ENCODE data around the gene TMPRSS7. TPM values are rescaled to one million over a fixed set of nuclear protein-coding genes. Genes with fewer than 3 reads are reported as not detected.
"Not testable (repeated sequence)": the region's sequence is repeated elsewhere in the genome, so short reads cannot be mapped to it uniquely, and the experiment has no call there.

TMPRSS7 gene
- total RNA-seq, 1 experiment from 2014 or later: not detected

DNA sequence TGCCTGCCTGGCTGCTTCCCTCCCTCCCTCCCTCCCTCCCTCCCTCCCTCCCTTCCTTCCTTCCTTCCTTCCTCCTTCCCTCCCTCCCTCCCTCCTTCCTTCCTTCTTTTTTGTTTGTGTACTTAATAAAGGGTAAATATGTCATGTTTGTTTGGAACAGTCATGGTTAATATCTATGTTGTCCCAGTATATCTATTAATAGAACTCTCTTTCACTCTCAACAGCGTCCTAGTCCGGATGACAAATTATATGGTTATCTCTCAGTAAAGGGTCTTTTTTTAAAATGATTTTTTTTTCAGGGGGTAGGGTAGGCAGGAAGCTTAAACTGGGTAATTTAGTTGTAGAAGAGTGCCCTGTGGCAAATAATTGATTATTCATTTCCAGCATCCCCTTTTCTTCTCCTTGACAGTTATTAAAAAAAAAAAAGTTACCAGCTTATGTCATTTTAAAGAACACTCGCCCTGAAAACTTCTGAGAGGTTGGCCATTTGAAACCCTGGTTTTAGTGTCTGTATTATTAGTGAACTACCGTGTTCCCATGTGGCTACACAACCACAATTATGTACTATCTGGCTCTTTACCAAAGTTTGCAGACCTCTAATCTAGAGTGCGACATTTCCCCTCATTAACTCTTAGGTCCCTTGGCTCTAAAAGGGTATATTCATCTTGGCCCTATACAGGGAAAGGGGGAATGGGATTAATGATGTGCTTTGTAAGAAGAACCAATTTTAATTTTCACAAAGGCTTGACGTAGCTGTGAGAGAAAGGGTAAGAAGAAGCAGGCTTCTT is 22.1 kb upstream of the TMPRSS7 start:
- DNase-seq (ENCODE audit: low read depth): no peak

DNA sequence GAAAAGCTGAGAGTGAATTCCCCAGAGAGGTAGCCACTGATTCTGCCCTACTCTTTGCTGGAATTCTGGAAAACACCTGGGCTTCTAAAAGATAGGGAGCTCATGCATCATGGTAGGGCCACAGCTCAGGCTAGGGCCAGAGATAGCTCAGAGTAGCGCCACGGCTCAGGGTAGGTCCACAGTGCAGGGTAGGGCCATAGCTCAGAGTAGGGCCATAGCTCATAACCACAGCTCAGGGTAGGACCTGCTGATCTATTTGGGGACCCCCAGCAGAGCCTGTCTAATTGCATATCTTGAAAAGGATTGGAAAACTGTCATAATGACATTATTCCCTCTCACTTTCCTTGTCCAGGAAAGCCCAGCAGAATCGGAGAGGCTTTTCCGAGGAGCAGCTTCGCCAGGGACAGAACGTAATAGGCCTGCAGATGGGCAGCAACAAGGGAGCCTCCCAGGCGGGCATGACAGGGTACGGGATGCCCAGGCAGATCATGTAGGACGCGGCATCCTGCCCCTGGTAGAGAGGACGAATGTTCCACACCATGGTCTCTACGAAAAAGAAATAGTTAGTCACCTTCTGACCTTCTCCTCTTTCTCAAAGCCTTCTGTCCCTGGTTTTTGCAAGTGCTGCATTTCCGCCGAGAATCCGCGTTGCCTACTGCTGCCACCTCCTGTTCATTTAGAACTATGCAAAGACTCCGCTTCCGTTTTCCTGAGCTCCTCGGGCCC is 21.3 kb upstream of the TMPRSS7 start:
- DNase-seq (ENCODE audit: low read depth): peak; percentile 74

DNA sequence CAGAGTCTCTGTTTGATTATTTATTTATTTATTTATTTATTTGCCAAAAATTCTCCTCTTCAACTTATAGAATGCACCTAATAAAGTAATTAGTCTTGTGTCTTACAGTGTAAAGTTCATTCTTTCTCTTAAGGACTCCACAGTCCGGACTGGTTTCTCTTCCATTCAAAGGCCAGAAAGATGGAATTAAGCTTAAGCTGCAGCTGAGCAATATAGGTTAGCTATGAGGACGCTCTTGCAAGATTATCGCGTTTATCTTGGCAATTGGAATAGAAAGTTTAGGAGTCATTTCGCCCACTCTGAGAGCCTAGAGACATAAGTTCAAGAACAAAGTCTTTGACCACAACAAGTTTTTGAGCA is 20.8 kb upstream of the TMPRSS7 start:
- no peak for DNase-seq (ENCODE audit: low read depth)

DNA sequence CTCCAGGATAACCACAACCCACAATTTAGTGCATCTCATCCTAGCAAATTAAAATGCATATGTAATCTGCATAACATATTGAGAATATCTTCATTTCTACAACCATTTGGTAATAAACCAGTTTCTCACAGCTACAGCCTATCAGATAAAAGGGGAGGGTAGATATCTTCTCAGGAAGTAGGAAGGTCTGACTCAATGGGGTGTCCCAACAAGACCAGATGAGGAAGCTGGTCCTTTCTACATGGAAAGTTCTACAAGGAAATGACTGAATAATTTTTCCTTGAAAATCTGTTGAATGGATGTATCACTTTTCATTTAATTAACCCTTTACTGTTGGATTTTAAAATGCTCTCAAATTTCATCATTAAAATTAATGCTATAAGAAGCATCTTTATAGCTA is 17.4 kb upstream of the TMPRSS7 start:
- DNase-seq (ENCODE audit: low read depth): no peak

DNA sequence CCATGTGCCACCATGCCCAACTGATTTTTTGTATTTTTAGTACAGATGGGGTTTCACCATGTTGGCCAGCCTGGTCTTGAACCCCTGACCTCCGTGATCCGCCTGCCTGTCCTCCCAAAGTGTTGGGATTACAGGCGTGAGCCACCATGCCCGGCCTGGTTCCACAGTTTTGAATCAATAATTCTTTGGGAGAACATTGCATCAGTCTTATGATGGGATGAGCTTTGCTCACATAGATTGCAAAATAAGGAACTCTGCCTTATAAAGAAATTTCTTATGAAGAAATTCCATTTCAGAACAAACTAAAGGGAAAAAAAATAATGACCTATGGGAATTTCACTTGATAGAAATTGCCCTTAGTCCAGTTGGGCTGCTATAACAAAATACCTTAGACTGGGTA is 15.8 kb upstream of the TMPRSS7 start:
- no peak for DNase-seq (ENCODE audit: low read depth)

DNA sequence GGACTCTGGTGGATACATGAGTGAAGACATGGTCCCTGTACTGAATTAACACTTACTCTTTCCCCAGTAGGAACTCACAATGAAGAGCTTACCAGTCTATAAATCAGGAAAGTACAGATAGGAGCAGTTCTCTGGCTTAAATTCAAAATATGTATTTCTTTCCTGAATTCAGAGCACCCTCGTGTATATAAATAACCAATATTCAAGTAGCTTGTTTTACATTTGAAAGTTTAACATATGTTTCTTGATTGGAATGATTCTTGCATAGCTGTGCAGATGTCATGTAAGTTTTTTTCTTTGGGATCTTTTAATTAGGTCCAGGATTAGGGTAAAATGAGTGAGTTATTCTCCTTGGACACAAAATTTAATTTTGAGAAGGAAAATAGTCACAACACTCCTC is 14.8 kb upstream of the TMPRSS7 start:
- no peak for DNase-seq (ENCODE audit: low read depth)

DNA sequence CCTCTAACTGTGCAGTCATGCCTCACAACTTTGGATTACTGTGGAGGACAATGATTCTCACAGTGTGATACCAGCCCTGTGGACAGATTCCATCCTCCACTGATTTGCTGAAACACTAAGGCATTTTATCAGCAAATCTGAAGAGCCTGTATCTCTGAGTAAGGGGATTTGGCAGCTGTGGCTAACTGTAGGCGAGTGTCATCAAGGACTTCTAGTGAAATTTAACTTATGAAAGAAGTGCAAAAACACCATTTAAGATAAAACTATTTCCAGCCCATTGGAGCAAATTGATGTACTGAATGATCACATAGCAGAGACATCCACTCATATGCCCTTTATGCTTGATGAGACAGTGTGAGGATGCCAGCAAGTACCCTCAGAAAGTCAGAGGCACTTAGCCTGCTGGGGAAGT is 13.9 kb upstream of the TMPRSS7 start:
- DNase-seq (ENCODE audit: low read depth): no peak

DNA sequence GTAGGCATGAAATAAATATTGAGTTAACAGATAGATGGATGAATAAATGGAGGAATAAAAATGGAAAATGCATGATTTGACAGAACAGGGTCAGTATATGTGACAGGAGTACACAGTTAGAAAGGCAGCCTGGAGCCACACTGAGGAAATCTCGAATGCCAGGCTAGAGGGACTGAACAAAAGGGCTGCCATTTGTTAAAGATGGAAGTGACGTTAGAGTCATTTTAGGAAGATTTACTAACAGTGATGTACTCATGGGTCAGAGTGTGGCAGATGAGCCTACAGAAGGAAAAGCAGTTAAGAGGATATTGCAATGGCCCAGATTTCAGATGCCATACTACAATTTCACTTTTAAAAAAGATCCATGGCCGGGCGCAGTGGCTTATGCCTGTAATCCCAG is 7.4 kb upstream of the TMPRSS7 start:
- DNase-seq (ENCODE audit: low read depth): no peak

DNA sequence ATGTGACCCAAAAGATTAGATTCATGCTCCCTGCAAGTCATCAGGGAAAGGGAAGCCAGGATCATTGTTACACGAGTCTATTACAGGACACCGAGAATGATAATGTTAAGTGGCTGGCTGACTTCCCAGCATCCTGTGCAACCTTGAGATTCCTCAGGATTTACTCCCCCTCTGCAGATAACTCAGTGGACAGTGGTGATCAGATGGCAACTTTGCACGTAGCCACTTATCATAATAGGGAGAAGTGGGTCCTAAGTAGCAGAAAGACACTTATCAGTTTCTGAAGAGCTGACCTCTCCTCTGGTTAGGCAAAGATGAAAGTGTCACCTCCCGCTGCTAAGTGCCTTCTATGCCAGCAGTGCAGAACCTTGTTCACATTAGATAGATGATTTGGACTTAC is 6.7 kb upstream of the TMPRSS7 start:
- DNase-seq (ENCODE audit: low read depth): no peak

DNA sequence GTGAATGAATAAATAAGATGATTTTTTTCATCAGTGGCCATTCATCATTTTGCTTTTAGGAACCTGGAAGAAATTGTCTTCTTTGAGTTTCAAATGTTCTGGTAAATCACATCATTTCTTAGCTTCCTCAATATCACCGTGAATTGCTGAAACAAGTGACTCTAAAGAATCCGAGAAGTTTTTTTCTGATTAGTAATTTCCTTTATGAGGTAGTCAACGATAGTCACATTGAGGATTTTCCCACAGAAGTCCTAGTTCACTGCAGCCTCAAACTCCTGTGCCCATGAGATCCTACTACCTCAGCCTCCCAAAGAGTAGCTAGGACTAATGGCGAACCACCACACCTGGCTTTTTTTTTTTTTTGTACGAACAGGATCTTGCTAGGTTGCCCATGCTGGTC is 3.6 kb upstream of the TMPRSS7 start:
- no peak for DNase-seq (ENCODE audit: low read depth)

DNA sequence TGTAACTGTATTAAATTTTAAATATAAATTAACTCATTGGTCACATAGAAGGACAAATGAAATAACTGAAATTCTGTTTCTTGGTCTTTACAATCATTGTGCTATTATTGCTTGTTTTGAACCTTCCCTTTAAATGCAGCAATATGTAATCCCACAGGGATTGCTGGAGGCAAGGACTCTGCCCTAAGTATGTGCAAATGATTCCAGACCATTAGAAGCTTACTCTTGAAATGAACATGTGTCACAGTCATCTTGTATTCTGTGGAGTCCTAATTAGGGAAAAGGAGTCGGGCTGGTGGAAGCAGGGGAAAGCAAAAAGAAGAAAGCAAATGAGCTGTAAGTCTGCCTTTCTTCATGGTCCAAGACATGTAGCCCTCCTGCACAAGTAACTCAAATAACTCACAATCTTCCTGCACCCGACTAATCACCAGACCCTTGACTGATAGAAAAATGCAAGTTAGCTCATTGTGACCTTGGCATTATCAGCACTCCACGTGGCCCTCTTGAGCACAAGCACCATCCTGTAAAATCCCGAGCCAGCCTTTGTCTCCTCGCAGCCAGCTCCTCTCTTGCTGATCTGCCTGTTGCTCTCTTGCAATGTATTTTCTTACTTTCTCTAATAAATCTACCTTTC is 2.3 kb upstream of the TMPRSS7 start:
- DNase-seq (ENCODE audit: low read depth): no peak

DNA sequence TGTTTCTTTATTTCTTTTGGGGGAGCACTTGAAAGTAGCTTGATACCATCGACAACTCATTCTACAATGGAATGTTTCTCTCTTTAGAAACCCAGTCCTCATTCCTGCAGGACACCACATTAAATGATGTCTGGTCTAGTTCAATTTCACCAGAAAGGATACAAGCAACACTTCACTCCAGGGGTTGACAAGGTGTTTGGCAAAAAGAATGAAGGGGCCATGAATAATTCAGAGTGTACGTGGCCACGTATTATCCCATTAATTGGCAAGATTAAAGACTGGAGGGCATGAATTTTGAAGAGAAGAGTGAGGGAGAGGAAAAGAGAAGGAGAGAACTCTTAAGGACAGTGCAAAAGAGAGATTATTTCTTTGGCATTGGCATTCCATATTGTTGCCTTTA is 705 bp downstream of the TMPRSS7 start:
- DNase-seq (ENCODE audit: low read depth): no peak

DNA sequence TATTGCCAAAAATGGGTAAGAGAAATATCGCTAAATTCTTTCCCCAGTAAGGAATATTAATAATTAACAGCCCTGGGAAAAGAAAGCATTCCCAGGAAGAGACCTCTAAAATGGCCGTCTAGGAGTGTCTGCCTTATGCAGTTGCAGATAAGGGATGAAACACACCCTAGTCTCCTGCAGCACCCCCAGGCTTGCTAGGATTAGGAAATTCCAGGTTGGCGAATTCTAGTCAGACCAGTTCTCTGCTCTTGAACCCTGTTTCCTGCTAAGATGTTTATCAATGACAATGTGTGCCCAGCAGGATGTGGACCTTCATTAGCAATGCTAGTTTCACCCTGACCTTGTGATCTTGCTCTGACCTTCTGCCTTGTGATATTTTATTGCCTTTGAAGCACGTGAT is 2.7 kb downstream of the TMPRSS7 start:
- DNase-seq (ENCODE audit: low read depth): not testable (repeated sequence)

DNA sequence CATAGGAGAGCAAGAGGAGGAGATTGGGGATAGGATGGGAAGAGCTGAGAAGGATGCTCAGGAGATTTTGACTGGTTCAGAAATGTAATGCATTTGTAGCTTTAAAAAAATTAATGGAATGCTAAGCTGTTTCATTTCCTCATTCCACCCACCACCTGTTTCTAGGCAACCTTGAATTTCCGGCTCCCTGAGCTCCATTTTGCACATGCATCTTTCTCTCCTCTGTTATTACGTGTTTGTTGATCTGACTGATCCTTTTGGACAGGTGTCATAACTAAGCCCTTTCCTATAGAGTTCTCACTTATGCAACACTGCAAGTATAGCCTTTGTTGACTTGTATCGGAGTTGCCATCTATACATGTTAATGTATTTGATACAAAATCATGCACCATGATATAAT is 4.3 kb downstream of the TMPRSS7 start:
- DNase-seq (ENCODE audit: low read depth): no peak

DNA sequence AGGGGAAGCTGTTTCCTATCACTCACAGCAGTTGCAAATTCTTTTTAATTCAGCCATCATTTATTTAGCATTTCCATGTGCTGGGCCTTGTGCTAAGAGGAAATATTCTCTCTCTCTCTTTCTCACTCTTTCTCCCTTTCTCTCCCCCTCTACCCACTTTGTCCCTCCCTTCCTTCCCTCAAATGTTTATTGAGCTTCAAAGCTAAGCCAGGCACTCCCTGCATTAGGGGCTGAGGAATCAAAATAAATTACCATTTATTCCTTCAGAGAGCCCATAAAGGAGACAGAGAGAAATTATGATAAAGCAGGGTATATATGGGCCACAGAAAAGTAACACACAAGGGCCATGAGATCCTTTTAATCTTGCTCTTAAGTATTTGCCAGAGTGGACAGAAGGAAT is 6.8 kb downstream of the TMPRSS7 start:
- no peak for DNase-seq (ENCODE audit: low read depth)

DNA sequence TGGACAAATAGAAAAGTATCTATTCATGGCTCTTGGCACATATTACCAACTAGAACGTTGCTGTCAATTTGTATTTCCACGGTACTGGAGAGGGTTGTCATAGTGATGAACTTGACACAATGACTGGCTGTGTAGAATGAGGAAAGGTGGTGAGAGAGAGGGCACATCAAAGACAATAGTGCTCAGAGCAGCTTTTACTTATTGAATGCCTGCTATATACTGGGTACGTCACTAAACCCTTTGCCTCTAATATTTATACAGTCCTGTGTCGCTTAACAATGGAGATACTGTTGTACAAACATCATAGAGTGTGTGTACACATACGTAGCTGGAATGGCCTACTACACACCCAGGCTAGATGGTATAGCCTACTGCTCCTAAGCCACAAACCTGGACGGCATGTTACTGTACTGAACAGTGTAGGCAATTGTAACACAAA is 8.3 kb downstream of the TMPRSS7 start:
- DNase-seq (ENCODE audit: low read depth): peak; percentile 13

DNA sequence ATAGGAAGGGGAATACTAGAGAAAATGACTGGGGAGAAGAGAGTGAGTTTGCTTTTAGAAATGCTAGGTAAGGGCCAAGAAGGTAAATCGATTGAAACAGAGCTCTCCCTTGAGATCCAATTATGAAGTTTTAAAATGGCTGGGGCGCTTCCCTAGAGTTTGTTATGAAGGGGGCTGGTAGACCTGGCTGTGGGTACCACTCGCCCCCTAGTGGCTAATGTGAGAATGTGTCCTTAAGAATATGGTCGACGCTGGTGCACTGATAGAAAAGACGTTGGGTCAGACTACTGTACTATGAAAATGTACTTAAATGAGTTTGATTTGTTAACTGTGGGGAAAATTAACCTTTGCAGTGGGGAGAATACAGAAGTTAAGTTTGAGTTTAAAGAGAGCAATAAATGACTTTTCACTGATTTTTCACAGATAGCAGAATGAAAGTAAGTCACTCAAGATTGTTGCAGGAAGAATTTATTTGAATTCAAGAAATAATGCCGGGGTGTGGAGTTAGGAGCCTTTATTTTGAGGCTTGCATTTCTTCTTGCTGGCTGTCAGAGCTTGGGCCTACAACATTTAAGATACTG is 9.2 kb downstream of the TMPRSS7 start:
- DNase-seq (ENCODE audit: low read depth): peak; percentile 76

DNA sequence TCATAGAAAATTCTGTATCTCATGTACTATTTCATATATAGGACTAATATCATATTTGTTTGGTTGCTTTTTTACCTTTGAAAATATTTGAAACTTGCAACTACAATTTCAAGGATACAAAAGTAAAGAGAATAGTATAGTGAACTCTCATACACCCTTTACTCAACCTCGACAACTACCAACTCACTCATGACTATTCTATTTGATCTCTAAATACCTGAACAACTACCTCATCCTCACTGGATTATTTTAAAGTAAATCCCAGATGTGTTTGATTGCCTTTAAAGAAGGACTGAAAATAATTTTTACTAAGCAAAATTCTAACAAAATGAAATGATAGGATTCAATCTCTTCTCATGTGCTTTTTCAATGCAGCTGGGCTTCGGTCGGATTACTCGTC is 12.1 kb downstream of the TMPRSS7 start:
- DNase-seq (ENCODE audit: low read depth): no peak

DNA sequence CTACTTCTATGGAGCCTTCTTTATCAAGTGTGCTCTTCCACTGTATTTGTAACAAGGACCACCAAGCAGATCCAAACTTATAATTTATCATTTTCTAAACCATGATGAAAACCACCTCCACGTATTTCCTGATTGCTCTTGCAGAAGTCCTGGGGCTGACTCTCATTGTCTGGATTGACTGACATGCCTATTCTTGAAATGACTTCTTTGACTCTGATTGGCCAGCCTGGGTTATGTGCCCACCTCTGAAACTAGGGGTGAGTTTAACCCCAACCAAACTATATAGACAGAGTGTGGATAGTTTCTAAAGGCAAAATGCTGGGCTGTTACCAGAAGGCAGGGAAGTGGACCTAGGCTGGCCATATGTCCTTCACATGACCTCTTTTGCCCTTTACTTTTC is 12.7 kb downstream of the TMPRSS7 start:
- no peak for DNase-seq (ENCODE audit: low read depth)

DNA sequence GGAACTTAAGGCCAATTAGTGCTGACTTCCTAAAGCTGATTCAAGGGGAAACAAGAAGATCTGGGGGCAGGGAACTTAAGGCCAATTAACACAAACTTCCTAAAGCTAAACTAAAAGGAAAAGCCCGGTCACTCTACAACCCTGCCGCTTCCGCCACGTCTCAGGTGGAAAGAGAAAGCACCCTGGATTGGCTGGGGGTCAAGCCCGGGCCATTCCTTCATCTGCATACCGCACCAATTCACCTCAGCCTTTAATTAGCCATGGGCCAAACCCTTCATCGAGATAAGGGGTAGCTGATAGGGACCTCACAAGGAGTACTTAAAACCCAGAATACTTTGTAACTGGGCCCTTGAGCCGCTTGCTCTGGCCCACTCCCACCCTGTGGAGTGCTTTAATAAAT is 14.4 kb downstream of the TMPRSS7 start:
- DNase-seq (ENCODE audit: low read depth): no peak

DNA sequence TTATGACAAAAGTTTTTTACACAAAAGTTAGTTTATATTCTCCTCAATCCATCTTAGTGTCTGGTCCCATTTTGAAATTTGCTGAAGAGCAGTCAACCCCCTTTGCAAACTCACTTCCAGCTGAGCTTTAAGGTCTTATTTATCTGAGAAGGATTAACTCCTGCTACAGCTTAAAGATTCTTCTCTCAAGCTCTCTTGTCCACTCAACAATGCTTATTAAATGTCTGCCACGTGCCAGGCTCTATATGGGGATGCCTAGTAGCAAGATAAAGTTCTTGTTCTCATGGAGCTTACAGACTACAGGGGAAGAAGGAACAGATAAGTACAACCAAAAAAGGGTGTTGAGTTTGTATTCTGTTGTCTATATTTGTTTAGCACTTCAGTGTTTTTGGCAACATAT is 18.7 kb downstream of the TMPRSS7 start:
- DNase-seq (ENCODE audit: low read depth): no peak

DNA sequence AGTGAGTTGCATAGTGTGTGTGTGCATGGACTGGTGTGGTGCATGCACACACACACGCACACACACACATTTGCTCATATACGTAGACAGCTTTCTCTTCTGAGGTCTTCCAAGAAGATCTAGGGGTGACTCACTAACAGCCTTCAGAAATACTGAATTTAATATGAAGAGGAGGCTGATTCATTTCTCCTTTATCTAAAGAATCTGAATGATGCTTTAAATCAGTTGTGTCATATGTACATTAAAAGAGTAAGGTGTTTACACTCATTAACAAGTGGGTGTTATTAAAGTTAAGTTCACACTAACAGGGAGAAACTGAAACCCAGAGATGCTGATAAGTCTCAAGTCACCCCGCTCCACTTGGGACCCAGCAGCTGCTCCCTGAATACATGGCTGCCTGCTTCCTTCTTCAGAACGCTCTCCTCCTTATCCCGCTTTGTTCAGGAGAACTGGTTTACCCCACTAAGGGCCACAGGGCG is 22.0 kb downstream of the TMPRSS7 start:
- peak; percentile 46 for DNase-seq (ENCODE audit: low read depth)

DNA sequence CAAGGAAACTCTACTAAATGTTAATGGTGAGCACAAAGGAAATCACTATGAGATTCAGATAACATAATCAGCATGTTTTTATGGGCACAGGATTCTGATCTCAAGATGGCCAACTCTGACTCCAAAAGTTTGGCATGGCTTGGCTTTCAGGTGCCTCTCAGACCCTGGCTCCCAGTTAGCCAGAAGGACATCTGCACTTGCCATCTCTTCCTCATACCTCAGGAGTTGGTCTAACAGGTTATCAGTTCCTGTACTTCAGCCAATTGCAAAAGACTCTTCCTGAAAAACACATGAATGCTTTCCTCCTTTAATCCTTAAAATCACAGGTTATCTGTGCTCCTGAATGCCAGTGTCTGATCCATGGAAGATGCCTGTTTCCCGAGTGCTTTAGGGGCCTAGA is 25.0 kb downstream of the TMPRSS7 start:
- no peak for DNase-seq (ENCODE audit: low read depth)

Measured in RPMI7951 (cell line).